Esophagus muscularis mucosa (tissue), 4 donors: ENCODE data around the gene LRMDA. TPM values are rescaled to one million over a fixed set of nuclear protein-coding genes. Genes with fewer than 3 reads are reported as not detected.
A peak's percentile ranks its signal among the peaks of the same experiment; 100 is the strongest.

ENCODE experiments used
- DNase-seq: peaks from one replicate; pipeline ENCODE4 v3.0.0-alpha.2; 2017; ENCODE audit errors: extremely low spot score
- H3K27ac ChIP-seq, 4 donors: fragments of 200-600 bp; sonication (generic); replicated peaks in 1 of 4; 1 replicate in 3 of 4; 2 replicates in 1 of 4; pipeline ENCODE4 v1.5.1; 2016 to 2019; ENCODE audit warnings: mild to moderate bottlenecking in 1 of 4
- H3K27me3 ChIP-seq, 4 donors: fragments of 200-600 bp; sonication (generic); one replicate each; pipeline versions ENCODE4 v1.5.1 to v1.6.0; 2016 to 2019
- H3K36me3 ChIP-seq, 4 donors: fragments of 200-600 bp; sonication (generic); one replicate each; pipeline ENCODE4 v1.5.1; 2016 to 2019
- H3K4me1 ChIP-seq, 4 donors: fragments of 200-600 bp; sonication (generic); one replicate each; pipeline ENCODE4 v1.5.1; 2016 to 2019
- H3K4me3 ChIP-seq, 4 donors: fragments of 200-600 bp; sonication (generic); 1 replicate in 2 of 4; 2 replicates in 2 of 4; pipeline ENCODE4 v1.5.1; 2016 to 2019; ENCODE audit warnings: mild to moderate bottlenecking in 4 of 4, moderate library complexity in 1 of 4
- H3K9me3 ChIP-seq, 4 donors: fragments of 200-600 bp; sonication (generic); 1 replicate in 3 of 4; 2 replicates in 1 of 4; pipeline ENCODE4 v1.5.1; 2016 to 2019
- EP300 ChIP-seq: sonication (generic); formaldehyde crosslinking; IDR thresholded peaks from one replicate; pipeline ENCODE4 v1.6.1; 2017; ENCODE audit warnings: antibody characterized with exemption
- POLR2A ChIP-seq: fragments of 450-650 bp; IDR thresholded peaks from one replicate; pipeline ENCODE4 v1.6.1; 2017; ENCODE audit warnings: antibody characterized with exemption, moderate library complexity, mild to moderate bottlenecking, low read depth
- POLR2AphosphoS5 ChIP-seq, 2 donors: sonication (generic); formaldehyde crosslinking; IDR thresholded peaks; one replicate each; pipeline ENCODE4 v1.6.1; 2017; ENCODE audit warnings: antibody characterized with exemption in 2 of 2
- WGBS: methylation state at CpG from one replicate; pipeline ENCODE4 v1.1.5; 2018; 5-methylcytosine and 5-hydroxymethylcytosine counted together
- intact Hi-C: fragments of 100-400 bp; cut with DNase I; formaldehyde crosslinking; loops from one replicate; pipeline ENCODE4 v1.15.1; 2023
- total RNA-seq, 4 donors: library from RNA; depleted of rRNA; stranded (reverse); fragments of >200 nt; gene quantifications; one replicate each; pipeline versions ENCODE4 v1.1.0 to v1.2.1, GENCODE V29; 2016
- TF ChIP-seq, protein P1 (sequence below), 3 experiments: fragments of 200-600 bp in 2 of 3; fragments of 450-650 bp in 1 of 3; sonication (generic) in 2 of 3; IDR thresholded peaks; one replicate each; pipeline ENCODE4 v1.5.1; 2017 to 2019; ENCODE audit warnings: antibody characterized with exemption in 3 of 3, mild to moderate bottlenecking in 2 of 3, moderate library complexity in 1 of 3

Gene LRMDA
- total RNA-seq, 4 donors from 2014 or later, result 14.3 to 34.9 (median 26.5) TPM

DNA sequence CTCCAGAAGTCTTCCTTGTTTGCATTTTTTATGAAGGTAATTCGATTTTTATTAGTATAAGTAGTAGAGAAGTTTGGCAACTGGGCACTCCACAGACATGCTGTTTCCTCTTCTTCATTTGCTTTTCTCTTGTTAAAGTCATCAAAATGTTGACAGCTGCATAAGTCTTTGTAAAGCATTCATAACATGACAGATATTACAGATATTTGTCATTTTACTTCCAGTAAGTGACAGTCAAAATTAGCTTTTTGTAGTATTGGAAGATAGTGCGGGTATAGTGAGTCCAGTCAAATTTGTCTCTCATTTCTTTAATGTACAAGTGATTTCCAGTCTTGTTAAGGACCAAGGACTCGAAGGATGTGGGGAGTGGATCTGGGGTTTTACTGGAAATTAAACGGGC, 247.1 kb downstream of the LRMDA start:
- WGBS, result 91% methylated on average over 4 of the region's 4 CpGs
- DNase-seq, result no peak
- H3K4me3 ChIP-seq, result no peak overlapping the region
- intact Hi-C loops, result no loop called here
- no peaks in the 10 kb centered on the region for H3K36me3 ChIP-seq
- H3K4me1 ChIP-seq, result peaks cover 4 to 26% (median 19%) of the 10 kb centered on the region in 4 donors
- no peak overlapping the region for H3K27ac ChIP-seq
- no peaks in the 10 kb centered on the region for H3K27me3 ChIP-seq
- H3K9me3 ChIP-seq, result no peaks in the 10 kb centered on the region
- TF ChIP-seq POLR2AphosphoS5 (IDR thresholded peaks at IDR 0.05) (no peak), EP300 (no peak), POLR2A (no peak)
- TF ChIP-seq, protein P1, sequence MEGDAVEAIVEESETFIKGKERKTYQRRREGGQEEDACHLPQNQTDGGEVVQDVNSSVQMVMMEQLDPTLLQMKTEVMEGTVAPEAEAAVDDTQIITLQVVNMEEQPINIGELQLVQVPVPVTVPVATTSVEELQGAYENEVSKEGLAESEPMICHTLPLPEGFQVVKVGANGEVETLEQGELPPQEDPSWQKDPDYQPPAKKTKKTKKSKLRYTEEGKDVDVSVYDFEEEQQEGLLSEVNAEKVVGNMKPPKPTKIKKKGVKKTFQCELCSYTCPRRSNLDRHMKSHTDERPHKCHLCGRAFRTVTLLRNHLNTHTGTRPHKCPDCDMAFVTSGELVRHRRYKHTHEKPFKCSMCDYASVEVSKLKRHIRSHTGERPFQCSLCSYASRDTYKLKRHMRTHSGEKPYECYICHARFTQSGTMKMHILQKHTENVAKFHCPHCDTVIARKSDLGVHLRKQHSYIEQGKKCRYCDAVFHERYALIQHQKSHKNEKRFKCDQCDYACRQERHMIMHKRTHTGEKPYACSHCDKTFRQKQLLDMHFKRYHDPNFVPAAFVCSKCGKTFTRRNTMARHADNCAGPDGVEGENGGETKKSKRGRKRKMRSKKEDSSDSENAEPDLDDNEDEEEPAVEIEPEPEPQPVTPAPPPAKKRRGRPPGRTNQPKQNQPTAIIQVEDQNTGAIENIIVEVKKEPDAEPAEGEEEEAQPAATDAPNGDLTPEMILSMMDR (IDR thresholded peaks at IDR 0.05), result no peak

DNA sequence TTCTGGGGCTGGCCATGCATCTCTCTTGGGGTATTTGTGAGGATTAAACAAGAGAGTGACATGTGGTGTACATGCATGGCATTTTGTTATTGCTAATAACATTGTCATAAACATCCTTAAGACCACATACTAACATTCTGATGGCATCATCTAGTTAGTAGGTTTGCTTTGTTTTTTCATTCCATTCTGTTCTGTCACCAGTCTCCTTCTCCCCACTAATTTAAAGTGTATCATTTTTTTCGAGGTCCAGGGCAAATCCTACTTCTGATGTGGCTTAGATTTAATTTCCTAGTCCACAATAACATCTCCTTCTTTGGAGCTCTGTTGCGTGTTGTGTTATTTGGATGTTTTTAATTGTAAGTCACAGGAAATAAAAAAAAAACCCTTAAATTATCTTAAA, 248.1 kb downstream of the LRMDA start:
- no peaks in the 10 kb centered on the region for H3K27me3 ChIP-seq
- TF ChIP-seq, protein P1 (IDR thresholded peaks at IDR 0.05), result no peak
- TF ChIP-seq POLR2A (no peak), POLR2AphosphoS5 (IDR thresholded peaks at IDR 0.05) (no peak), EP300 (no peak)
- no peaks in the 10 kb centered on the region for H3K9me3 ChIP-seq
- no peaks in the 10 kb centered on the region for H3K36me3 ChIP-seq
- H3K27ac ChIP-seq, result no peak overlapping the region
- 96% methylated on average over 2 of the region's 2 CpGs for WGBS
- DNase-seq, result no peak
- intact Hi-C loops, result no loop called here
- no peak overlapping the region for H3K4me3 ChIP-seq
- H3K4me1 ChIP-seq, result peaks cover 4 to 29% (median 18%) of the 10 kb centered on the region in 4 donors

DNA sequence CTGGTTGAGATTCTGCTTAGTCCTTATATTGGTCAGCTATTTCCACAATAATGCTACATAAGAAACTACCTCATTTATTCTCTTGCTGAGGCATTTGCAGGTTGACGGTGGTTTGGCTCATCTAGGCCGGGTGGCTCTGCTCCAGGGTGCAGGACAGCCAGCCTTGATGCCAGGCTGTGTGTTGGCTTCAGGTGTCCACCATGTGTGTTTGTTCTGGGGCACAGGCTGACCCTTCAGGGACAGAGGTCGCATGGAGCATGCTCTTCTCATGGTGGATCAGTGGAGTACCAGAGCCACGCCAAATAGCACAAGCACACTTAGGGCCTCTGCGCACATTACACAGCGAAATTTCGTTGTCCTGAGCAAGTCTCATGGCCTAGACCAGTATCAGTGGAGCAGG, 249.9 kb downstream of the LRMDA start:
- no peaks in the 10 kb centered on the region for H3K36me3 ChIP-seq
- H3K27ac ChIP-seq, result no peak overlapping the region
- 91% methylated on average over 7 of the region's 7 CpGs for WGBS
- intact Hi-C loops, result no loop called here
- H3K4me1 ChIP-seq, result peaks cover 4 to 31% (median 22%) of the 10 kb centered on the region in 4 donors
- TF ChIP-seq, protein P1 (IDR thresholded peaks at IDR 0.05), result no peak
- no peak for TF ChIP-seq POLR2AphosphoS5 (IDR thresholded peaks at IDR 0.05)
- TF ChIP-seq POLR2A, result no peak
- TF ChIP-seq EP300, result no peak
- H3K27me3 ChIP-seq, result no peaks in the 10 kb centered on the region
- DNase-seq, result no peak
- H3K4me3 ChIP-seq, result no peak overlapping the region
- no peaks in the 10 kb centered on the region for H3K9me3 ChIP-seq

DNA sequence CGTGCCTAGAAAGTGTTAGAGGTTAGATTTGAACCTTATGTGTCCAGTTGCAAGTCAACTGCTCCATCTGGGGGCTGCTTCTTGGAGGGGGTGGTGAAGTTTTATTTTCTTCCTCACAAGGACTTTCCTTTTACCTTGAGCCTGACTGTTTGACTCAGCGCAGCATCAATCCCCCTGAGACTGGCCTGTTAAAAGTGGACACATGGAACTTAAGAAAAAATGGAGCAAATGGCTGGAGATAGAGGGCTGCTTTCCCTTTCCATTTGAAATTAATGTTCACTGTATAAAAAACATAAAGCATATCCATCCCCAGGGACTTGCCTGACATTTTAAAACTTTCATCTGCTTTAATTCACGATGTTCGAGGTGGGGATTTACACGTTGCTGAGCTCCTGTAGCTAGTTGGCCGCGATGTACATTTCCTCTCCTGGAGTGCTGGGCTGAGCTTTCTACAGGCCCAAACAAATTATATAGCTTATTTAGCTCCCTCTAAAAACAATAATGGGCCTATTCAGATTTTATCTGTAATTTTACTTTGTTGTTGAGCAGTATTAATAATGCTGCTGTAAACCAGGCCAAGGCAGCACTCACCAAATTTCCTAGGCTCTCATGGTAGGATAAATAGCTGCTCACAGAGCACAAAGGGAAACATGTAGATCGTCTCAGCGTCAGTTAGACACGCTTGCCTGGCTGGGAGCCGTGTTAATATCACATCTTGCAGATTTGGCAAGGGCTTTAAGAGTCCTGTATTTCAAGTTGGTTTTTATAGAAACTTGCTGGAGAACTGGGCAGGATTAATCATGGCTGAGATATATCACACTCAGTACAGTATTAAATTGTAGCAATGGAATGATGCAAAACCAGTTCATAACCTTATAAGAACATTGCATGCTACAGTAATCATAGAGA, 251.5 kb downstream of the LRMDA start:
- peaks cover 0 to 9% (median 4%) of the 10 kb centered on the region in 4 donors for H3K9me3 ChIP-seq
- 53% methylated on average over 11 of the region's 11 CpGs for WGBS
- H3K27me3 ChIP-seq, result no peaks in the 10 kb centered on the region
- H3K4me3 ChIP-seq, result no peak overlapping the region
- H3K4me1 ChIP-seq, result peaks cover 4 to 31% (median 22%) of the 10 kb centered on the region in 4 donors
- intact Hi-C loops, result no loop called here
- H3K36me3 ChIP-seq, result no peaks in the 10 kb centered on the region
- H3K27ac ChIP-seq, result peak overlapping the region; percentile 37 to 69 (median 53)
- DNase-seq, result no peak
- no peak for TF ChIP-seq POLR2AphosphoS5 (IDR thresholded peaks at IDR 0.05)
- TF ChIP-seq EP300, result no peak

DNA sequence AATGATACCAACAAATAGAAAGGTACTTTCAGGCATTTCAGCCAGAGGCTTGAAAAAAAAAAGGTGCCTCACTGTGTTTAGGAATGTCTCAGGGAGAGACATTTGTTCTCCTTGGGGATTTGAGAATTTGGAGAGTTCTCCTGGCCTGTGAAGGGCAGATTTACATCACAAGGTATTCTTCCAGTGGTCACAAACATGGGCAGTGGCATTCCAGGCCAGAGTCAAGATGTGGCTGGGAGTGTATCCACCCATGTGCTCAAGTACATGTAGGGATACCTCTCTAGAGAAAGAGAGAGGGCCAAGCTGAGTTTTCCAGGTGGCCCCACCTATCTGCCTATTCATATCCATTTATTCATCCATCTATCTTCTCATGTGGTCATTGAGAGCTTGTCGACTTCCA, 253.8 kb downstream of the LRMDA start:
- H3K9me3 ChIP-seq, result peaks cover 0 to 12% (median 6%) of the 10 kb centered on the region in 4 donors
- intact Hi-C loops, result no loop called here
- WGBS, result 95% methylated on average over 1 of the region's 1 CpG

More for the DNA sequence above, 253.8 kb downstream of the LRMDA start:
- TF ChIP-seq POLR2AphosphoS5 (IDR thresholded peaks at IDR 0.05) (no peak), EP300 (no peak), POLR2A (no peak)
- TF ChIP-seq, protein P1 (IDR thresholded peaks at IDR 0.05), result no peak
- peaks cover 4 to 41% (median 31%) of the 10 kb centered on the region in 4 donors for H3K4me1 ChIP-seq
- H3K27me3 ChIP-seq, result no peaks in the 10 kb centered on the region
- DNase-seq, result no peak
- no peak overlapping the region for H3K4me3 ChIP-seq
- no peak overlapping the region for H3K27ac ChIP-seq
- no peaks in the 10 kb centered on the region for H3K36me3 ChIP-seq
